GM18505 (cell line): Measurements from ENCODE around the gene RASAL3.

Experiments
- ATAC-seq: cut with Tn5 transposase; IDR thresholded peaks from one replicate; pipeline ENCODE4 v1.9.1; 2021; ENCODE audit not compliant: unreplicated experiment
- POLR2A ChIP-seq: IDR thresholded peaks from 4 replicates; pipeline ENCODE4 v1.6.1; 2011; ENCODE audit warnings: borderline replicate concordance; ENCODE audit not compliant: insufficient read depth, insufficient read length; ENCODE audit errors: extremely low read depth

Gene RASAL3

DNA sequence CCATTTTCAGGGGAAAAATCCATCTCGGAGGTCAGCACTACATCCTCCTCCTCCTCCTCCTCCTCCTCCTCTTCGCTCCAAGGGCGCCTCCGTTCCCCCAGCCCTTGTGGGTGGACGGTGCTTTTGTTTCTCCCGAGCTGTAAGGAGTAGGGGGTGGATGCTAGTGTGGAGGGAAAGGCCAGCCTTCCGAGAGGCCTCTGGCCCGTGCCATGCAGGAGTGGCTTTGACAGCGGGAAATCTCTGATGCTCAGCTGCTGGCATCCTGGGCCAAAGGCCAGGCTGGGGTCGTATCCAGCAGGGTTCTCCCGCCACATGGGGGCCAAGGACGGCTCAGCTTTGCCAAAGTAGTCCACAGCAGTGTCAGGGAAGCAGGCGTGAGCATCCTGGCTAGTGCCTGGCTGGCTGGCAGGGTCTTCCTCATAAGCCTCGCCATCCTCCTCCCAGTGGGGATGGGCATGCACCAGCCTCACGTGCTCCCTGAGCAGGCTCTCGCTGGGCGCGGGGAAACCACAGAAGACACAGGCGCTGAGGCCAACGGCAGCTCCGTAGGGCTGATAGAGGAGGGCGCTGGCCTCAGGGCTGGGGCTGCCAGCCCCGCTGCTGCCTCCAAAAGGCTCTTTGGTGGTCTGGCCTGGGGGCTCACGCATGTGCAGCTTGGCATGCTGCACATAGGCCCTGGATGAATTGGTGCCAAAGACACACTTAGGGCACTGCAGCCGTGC lies 25.1 kb downstream of the RASAL3 start:
- no peak for ATAC-seq
- no peak for TF ChIP-seq POLR2A

DNA sequence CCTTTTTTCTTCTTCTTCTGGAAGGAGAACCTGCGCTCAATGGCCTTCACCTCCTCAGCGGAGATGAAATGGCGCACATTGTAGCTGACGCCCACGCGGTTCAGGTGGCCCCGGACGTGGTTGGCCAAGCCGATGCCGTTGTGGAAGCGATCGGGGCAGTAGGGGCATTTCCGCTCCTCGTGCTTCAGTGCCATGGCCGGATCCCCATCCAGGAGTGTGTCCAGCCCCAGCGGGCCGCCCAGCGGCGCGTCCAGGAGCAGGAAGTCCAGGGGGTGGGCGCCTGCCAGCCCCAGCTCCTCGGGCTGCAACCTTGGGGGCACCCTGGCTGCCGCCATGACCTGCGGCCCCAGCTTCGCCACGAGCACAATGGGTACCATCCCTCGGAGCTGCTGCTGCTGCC lies 25.8 kb downstream of the RASAL3 start:
- ATAC-seq = no peak
- TF ChIP-seq POLR2A = no peak

- no peak for TF ChIP-seq POLR2A
- no peak for ATAC-seq
Observed at GRCh38 chr19:15438124-15438496, 26.2 kb downstream of the RASAL3 start.

GRCh38 chr19:15437355-15438123 lies 26.8 kb downstream of the RASAL3 start:
- no peak for TF ChIP-seq POLR2A
- ATAC-seq = no peak

GRCh38 chr19:15436826-15437110 lies 27.6 kb downstream of the RASAL3 start:
- no peak for TF ChIP-seq POLR2A
- no peak for ATAC-seq

DNA sequence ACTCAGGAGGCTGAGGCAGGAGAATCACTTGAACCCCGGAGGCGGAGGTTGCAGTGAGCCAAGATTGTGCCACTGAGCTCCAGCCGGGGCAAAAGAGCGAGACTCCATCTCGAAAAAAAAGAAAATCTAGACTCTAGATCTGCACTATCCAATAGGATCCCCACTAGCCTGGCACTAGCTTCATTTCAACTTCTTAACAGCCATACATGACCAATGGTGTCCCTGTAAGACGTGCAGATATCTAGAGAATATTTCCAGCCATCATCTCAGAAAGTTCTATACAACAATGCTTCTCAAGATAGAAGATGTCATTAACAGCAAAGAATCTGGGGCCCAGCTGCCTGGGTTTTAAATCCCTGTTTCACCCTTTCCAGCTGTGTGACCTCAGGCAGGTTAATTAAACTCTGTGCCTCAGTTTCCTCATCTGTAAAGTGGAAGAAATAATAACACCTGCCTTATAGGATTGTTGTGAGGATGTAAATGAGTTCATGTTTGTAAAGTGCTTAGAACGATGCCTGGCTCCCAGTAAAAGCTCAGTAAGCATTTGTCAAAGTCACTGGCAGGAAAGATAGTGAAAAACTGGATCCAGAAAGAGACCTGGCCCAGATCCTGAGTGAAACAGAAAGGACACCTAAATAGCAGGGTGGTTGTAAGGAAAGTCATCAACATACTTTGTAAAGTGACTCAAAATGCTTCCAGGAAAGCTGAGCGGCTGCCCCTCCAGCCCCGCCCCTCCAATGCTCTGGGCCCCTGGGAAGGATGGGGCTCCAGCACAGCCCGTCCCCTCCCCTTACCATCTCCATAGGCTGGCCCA lies 28.1 kb downstream of the RASAL3 start:
- ATAC-seq = no peak
- TF ChIP-seq POLR2A = no peak

DNA sequence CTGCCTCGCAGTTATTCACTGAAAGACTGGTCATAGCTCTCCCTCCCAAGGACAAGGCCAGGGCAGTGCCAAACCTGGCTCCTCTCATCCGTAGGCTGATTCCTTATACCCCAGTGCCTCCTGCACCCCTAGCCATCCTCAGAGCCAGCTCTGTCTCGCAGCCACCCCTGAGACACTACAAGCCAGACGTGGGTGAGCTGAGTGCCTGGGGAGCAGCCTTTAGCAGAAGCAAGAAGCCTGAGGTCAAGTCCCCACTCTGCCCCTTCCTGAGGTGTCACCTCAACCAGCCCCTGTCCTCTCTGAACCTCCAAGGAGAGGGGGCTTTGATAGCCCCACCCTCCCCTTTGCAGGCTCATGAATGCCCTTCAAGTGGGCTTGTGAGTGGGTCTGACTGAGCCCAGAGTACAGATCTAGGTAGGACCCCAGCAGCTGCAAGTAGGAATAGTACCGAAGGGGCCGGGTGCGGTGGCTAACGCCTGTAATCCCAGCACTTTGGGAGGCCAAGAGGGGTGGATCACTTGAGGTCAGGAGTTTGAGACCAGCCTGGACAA lies 30.8 kb downstream of the RASAL3 start:
- ATAC-seq = no peak
- no peak for TF ChIP-seq POLR2A

- TF ChIP-seq POLR2A = peak; percentile 81
- ATAC-seq = peak; percentile 83
Observed at GRCh38 chr19:15432629-15433518, 31.5 kb downstream of the RASAL3 start.

DNA sequence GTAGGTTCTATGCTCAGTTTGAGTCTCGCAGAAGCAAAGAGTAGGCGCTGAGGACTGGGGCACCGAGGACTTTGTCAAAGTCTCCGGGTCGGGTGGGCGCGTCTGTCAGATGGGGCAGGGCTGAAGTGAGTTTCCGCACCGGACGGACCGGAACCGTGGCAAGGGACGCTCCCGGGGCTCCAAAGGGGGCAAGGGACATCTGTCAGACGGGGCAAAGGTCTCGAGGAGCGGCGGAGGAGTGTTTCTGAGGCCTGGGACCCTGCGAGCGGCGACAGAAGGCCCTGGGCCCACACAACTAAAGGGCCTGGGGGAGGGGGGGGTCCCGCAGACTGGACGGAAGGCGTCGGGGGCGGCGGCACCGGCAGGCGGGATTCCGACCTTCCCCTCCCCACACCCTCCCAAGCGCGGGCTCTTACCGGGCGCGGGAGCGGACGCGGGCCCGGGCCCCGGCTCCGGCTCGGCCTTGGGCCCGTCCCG lies 32.3 kb downstream of the RASAL3 start:
- TF ChIP-seq POLR2A = no peak
- ATAC-seq = peak; percentile 4

DNA sequence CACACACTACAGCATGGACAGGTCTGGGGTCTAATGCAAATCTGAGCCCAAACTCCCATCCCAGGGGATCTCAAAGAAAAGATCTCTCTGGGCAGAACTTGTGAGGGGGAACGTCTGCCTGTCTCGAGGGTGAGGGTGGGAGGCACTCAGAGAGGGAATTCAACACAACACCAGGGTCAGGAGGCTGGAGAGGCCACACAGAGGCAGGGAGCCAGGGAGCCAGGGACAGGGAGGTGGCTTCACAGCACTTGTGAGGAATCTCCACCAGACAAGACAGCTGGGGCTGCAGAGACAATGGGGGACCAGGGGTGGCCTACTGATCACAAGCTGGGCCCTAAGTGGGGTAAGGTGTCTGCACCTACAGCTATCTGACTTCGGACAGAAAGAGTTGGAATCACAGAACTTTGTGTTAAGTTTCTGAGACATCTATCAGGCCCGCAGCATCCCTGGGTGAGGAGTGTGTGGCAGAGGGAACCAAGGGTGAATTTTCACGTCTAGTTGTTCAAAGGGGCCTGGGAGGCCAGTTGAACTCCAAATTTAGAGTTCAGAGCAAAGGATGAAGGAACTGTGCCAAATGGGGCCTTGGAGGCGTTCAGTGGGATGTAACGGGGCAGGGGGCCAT lies 32.8 kb downstream of the RASAL3 start:
- ATAC-seq = no peak
- TF ChIP-seq POLR2A = no peak

DNA sequence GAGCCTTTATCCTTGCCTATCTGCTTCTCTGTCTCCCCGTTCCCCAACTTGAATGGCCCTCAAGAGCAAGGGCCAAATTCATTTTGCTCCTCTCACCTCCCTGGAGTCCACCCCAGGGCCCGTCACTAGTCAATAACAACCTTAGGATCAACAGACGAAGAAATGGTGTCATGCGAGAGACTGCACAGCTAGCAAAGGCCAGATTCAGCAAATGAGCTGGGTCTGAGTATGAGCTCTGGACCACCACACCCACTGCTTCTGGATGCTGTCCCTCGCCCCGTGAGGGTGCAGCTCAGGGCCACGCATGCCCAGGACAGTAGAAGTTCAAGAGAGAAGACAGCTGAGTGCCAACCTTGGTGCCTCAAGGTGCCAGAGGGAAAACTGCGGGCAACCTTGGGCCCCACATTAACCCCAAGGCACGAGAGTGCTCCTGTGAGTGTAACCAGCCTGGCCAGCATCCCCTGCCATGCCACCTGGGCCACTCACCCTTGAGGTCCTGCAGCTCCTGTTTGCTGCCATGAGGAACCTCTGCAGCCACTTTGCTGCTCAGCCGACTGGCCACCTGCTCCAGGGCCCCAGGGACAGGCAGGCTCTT lies 33.7 kb downstream of the RASAL3 start:
- no peak for TF ChIP-seq POLR2A
- no peak for ATAC-seq
